ENCODE results near the gene LIN7C.
"Not testable (repeated sequence)": the region's sequence is repeated elsewhere in the genome, so short reads cannot be mapped to it uniquely, and the experiment has no call there.

Gene LIN7C

GRCh38 chr11:27506200-27507182 is at the start of gene LIN7C:
Gene LIN7C (minus strand): TSS chr11:27506769. CDS start chr11:27506752, 17 bp downstream.
- DNase-seq: peak; percentile 92

- DNase-seq: no peak
Observed at GRCh38 chr11:27555264-27555663, 48.7 kb upstream of the LIN7C start.

- DNase-seq: no peak
Observed at GRCh38 chr11:27553186-27553585, 46.6 kb upstream of the LIN7C start.

GRCh38 chr11:27552341-27552740 is 45.8 kb upstream of the LIN7C start:
- DNase-seq: no peak

GRCh38 chr11:27551127-27551526 is 44.6 kb upstream of the LIN7C start:
- no peak for DNase-seq

GRCh38 chr11:27545946-27546345 is 39.4 kb upstream of the LIN7C start:
- DNase-seq: no peak

- DNase-seq: no peak
Observed at GRCh38 chr11:27545035-27545434, 38.5 kb upstream of the LIN7C start.

- DNase-seq: no peak
Observed at GRCh38 chr11:27541790-27542189, 35.2 kb upstream of the LIN7C start.

- DNase-seq: no peak
Observed at GRCh38 chr11:27540051-27540450, 33.5 kb upstream of the LIN7C start.

- no peak for DNase-seq
Observed at GRCh38 chr11:27535103-27535502, 28.5 kb upstream of the LIN7C start.

- no peak for DNase-seq
Observed at GRCh38 chr11:27532652-27533325, 26.2 kb upstream of the LIN7C start.

GRCh38 chr11:27528712-27529111 is 22.1 kb upstream of the LIN7C start:
- no peak for DNase-seq

- no peak for DNase-seq
Observed at GRCh38 chr11:27526535-27526934, 20.0 kb upstream of the LIN7C start.

- DNase-seq: no peak
Observed at GRCh38 chr11:27525824-27526516, 19.4 kb upstream of the LIN7C start.

- no peak for DNase-seq
Observed at GRCh38 chr11:27524155-27524554, 17.6 kb upstream of the LIN7C start.

- no peak for DNase-seq
Observed at GRCh38 chr11:27520226-27520625, 13.7 kb upstream of the LIN7C start.

GRCh38 chr11:27518518-27518917 is 11.9 kb upstream of the LIN7C start:
- no peak for DNase-seq

GRCh38 chr11:27517490-27517889 is 10.9 kb upstream of the LIN7C start:
- not testable (repeated sequence) for DNase-seq

GRCh38 chr11:27514558-27514957 is 8.0 kb upstream of the LIN7C start:
- DNase-seq: no peak

GRCh38 chr11:27514076-27514475 is 7.5 kb upstream of the LIN7C start:
- DNase-seq: no peak

GRCh38 chr11:27513389-27513788 is 6.8 kb upstream of the LIN7C start:
- no peak for DNase-seq

- DNase-seq: no peak
Observed at GRCh38 chr11:27512238-27512637, 5.7 kb upstream of the LIN7C start.

- no peak for DNase-seq
Observed at GRCh38 chr11:27509908-27510307, 3.3 kb upstream of the LIN7C start.
